ENCODE measurements around the gene GSX2. TPM values are rescaled to one million over a fixed set of nuclear protein-coding genes. Genes with fewer than 3 reads are reported as not detected.

GSX2 gene
- total RNA-seq, 4 donors from 2014 or later, result not detected

GRCh38 chr4:54091637-54092404 lies 8.1 kb upstream of the GSX2 start:
- no peak for TF ChIP-seq CTCF (IDR thresholded peaks at IDR 0.05)
- DNase-seq (ENCODE audit: low spot score) (no peak), ATAC-seq (ENCODE audit: low FRiP score) (peak; percentile 68)

DNA sequence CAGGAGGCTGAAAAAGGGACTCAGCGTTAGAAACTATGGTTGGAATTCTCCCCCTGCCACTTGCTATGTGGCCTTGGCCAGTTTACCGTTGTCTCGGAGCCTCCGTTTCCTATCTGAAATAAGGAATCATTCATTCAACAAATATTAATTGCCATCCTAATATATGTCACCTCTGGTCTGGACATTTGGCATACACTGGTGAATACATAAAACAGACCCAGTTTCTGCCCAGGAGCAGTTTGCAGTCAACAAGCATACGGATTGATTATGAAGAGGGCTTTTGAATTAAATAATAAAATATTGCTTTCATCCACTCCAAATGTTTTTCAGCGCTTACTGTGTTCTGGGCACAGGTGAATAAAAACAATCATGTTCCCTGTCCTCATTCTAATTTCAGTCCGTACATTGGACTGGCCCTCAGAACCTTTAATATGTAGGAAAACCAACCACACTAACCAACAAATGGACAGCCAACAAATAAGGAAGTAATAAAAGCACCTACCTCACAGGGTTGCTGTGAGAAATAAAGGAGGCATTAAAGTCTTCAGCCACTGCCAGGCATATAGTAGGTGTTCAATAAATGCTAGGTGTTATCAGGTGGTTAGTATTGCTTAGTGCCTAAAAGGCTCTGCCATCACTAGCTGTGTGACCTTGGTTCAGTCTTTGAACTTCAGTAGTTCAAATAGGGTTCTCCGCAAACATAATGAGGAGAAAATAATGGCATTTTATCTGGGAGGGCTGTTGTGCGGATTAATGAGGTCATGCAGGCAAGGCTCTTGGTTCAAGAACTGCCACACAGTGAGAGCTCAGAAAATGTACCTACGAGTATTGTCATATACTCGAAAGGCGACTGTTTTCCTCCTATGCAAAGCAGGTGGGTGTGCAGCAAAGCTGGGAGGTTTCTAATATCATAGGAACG lies 7.3 kb upstream of the GSX2 start:
- no peak for DNase-seq (ENCODE audit: low spot score)
- TF ChIP-seq CTCF (IDR thresholded peaks at IDR 0.05), result no peak

DNA sequence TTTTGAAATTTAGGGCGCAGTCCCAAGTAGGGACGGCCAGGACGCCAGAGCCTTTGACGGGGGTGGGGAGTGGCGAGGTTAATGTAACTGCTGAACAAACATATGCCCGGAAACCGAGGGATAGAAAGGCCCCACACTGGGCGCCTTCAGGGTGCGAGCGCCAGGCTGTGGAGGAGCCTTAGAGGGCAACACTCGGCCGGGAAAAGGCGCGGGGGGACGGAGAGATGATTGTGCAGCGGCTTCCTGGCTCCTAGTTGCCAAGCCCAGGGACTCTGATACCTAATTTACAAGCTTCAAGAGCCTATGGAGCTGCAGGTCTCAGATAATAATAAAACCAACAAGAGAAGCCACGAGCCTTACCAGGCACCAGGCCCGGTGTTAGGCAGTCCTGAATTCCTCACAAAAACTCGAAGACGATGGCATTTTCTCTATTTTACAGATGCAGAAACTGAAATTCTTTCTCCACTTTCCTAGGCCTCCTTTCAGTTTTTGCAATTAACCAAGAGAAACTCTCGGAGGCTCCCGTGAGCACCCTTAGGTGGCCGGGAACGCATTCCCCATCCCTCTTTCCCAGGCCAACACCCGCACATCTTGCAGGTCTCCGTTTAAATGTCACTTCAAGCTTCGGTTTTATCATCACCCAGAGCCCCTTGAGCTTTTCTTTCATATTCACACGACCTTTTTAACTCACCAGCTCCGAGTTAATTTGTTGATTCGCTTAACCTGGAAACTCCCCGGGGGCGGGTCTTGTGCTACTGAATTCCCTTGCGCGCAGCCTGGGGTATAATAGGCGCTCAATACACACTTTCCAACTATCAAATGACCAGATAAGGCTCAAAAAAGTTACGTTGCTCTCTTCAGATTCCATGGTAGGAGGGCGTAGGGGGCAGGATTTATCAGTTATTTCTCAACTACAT lies 6.4 kb upstream of the GSX2 start:
- no peak for ATAC-seq (ENCODE audit: low FRiP score)
- DNase-seq (ENCODE audit: low spot score), result no peak
- no peak for TF ChIP-seq CTCF (IDR thresholded peaks at IDR 0.05)

More for the DNA sequence above, 7.3 kb upstream of the GSX2 start:
- no peak for ATAC-seq (ENCODE audit: low FRiP score)

GRCh38 chr4:54094451-54094850 lies 5.5 kb upstream of the GSX2 start:
- DNase-seq (ENCODE audit: low spot score), result no peak
- ATAC-seq (ENCODE audit: low FRiP score), result no peak
- no peak for TF ChIP-seq CTCF (IDR thresholded peaks at IDR 0.05)

DNA sequence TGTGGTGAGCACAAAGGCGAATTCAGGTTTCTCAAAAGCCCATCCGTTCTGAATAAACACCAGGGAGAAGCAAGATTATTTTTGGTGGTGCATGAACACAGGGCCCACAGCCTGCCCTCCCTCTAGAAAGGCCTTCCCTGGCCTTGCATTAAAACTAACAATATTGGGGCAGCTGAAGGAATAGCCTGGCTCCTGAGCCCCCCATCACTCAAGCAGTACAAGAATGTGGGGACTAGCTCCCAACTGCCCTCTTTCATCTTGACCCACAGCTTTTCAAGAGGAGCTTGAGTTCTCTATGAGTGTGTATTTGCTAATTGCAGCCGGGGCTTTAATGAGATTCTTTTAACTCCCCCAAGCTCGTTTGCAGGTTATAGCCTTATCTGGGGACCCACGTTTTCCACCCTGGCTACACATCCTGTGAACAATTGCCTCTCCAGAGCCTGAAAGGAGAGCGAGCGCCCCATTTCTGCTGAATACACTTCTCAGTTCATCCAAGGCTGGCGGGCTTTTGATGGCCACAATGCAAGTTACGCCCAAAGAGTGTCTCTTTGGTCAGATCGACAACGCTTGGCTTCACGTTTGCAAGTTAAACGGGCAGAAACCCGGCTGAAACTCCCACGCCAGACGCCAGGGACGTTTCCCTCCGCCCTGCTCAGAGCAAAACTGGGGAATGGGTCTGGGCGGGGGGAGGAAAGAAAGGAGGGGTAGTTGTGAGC lies 4.7 kb upstream of the GSX2 start:
- no peak for TF ChIP-seq CTCF (IDR thresholded peaks at IDR 0.05)
- no peak for ATAC-seq (ENCODE audit: low FRiP score)
- DNase-seq (ENCODE audit: low spot score), result no peak

All from omental fat pad (tissue), 4 donors.